ENCODE measurements around the gene MAP2K7.
"Not testable (repeated sequence)": the region's sequence is repeated elsewhere in the genome, so short reads cannot be mapped to it uniquely, and the experiment has no call there.

The MAP2K7 gene

GRCh38 chr19:7920519-7921301 lies 17.0 kb downstream of the MAP2K7 start:
- peak; percentile 98 for DNase-seq (ENCODE audit: low read depth)

- DNase-seq (ENCODE audit: low read depth) = no peak
These were observed 17.8 kb downstream of the MAP2K7 start for GRCh38 chr19:7921302-7921966.

GRCh38 chr19:7921967-7922835 lies 18.5 kb downstream of the MAP2K7 start:
- DNase-seq (ENCODE audit: low read depth) = no peak

- DNase-seq (ENCODE audit: low read depth) = no peak
These were observed 19.1 kb downstream of the MAP2K7 start for GRCh38 chr19:7922836-7923195.

- no peak for DNase-seq (ENCODE audit: low read depth)
These were observed 19.9 kb downstream of the MAP2K7 start for GRCh38 chr19:7923295-7924191.

- no peak for DNase-seq (ENCODE audit: low read depth)
These were observed 20.6 kb downstream of the MAP2K7 start for GRCh38 chr19:7924241-7924640.

GRCh38 chr19:7924651-7925170 lies 21.0 kb downstream of the MAP2K7 start:
- no peak for DNase-seq (ENCODE audit: low read depth)

- peak; percentile 65 for DNase-seq (ENCODE audit: low read depth)
These were observed 21.6 kb downstream of the MAP2K7 start for GRCh38 chr19:7925171-7925851.

GRCh38 chr19:7926021-7926726 lies 22.5 kb downstream of the MAP2K7 start, which contains the start of gene CTXN1:
CTXN1 (minus strand) TSS chr19:7926135; CDS start chr19:7925538, 597 bp downstream.
- DNase-seq (ENCODE audit: low read depth) = peak; percentile 69

- DNase-seq (ENCODE audit: low read depth) = no peak
These were observed 23.3 kb downstream of the MAP2K7 start for GRCh38 chr19:7926727-7927604.

GRCh38 chr19:7927605-7928333 lies 24.1 kb downstream of the MAP2K7 start:
- no peak for DNase-seq (ENCODE audit: low read depth)

GRCh38 chr19:7928334-7928706 lies 24.6 kb downstream of the MAP2K7 start:
- no peak for DNase-seq (ENCODE audit: low read depth)

GRCh38 chr19:7928741-7929701 lies 25.3 kb downstream of the MAP2K7 start:
- peak; percentile 47 for DNase-seq (ENCODE audit: low read depth)

- not testable (repeated sequence) for DNase-seq (ENCODE audit: low read depth)
These were observed 26.4 kb downstream of the MAP2K7 start for GRCh38 chr19:7930030-7930429.

- no peak for DNase-seq (ENCODE audit: low read depth)
These were observed 27.1 kb downstream of the MAP2K7 start for GRCh38 chr19:7930765-7931164.

GRCh38 chr19:7931221-7932061 lies 27.8 kb downstream of the MAP2K7 start:
- DNase-seq (ENCODE audit: low read depth) = no peak
